Uterus (tissue), 4 donors: ENCODE measurements around the gene PRODH2. TPM values are rescaled to one million over a fixed set of nuclear protein-coding genes. Genes with fewer than 3 reads are reported as not detected.

Experiments used
- DNase-seq, 2 donors: peaks; one replicate each; pipeline ENCODE4 v3.0.0-alpha.2; 2019 to 2020
- H3K27ac ChIP-seq, 2 donors: fragments of 200-600 bp; sonication (generic); 1 replicate in 1 of 2; 2 replicates in 1 of 2; pipeline ENCODE4 v1.5.1; 2016 to 2018
- H3K27me3 ChIP-seq, 2 donors: fragments of 200-600 bp; sonication (generic); one replicate each; pipeline ENCODE4 v1.5.1; 2018 to 2019; ENCODE audit warnings: control low read depth in 1 of 2
- H3K36me3 ChIP-seq, 2 donors: fragments of 200-600 bp; sonication (generic); one replicate each; pipeline ENCODE4 v1.5.1; 2019; ENCODE audit warnings: control low read depth in 1 of 2
- H3K4me1 ChIP-seq, 2 donors: fragments of 200-600 bp; sonication (generic); one replicate each; pipeline ENCODE4 v1.5.1; 2018 to 2019; ENCODE audit warnings: control low read depth in 1 of 2
- H3K4me3 ChIP-seq, 2 donors: fragments of 200-600 bp; sonication (generic); 1 replicate in 1 of 2; 2 replicates in 1 of 2; pipeline ENCODE4 v1.5.1; 2018 to 2019; ENCODE audit warnings: mild to moderate bottlenecking in 1 of 2
- H3K9me3 ChIP-seq, 2 donors: fragments of 200-600 bp; sonication (generic); one replicate each; pipeline ENCODE4 v1.5.1; 2019; ENCODE audit warnings: control low read depth in 1 of 2
- CTCF ChIP-seq, 4 experiments: fragments of 200-600 bp in 2 of 4; fragments of 450-650 bp in 2 of 4; sonication (generic) in 2 of 4; IDR thresholded peaks; one replicate each; pipeline ENCODE4 v1.5.1; 2016 to 2019; ENCODE audit warnings: antibody characterized with exemption in 4 of 4, mild to moderate bottlenecking in 2 of 4, moderate library complexity in 1 of 4
- POLR2A ChIP-seq, 2 donors: fragments of 450-650 bp; IDR thresholded peaks; one replicate each; pipeline ENCODE4 v1.6.1; 2016; ENCODE audit warnings: antibody characterized with exemption in 2 of 2, mild to moderate bottlenecking in 1 of 2, moderate library complexity in 1 of 2
- intact Hi-C: fragments of 100-400 bp; cut with DNase I; formaldehyde crosslinking; loops from one replicate; pipeline ENCODE4 v1.15.1; 2023; ENCODE audit warnings: low total_unique reads
- total RNA-seq, 4 donors: library from RNA; depleted of rRNA in 3 of 4; stranded (reverse); fragments of >200 nt in 3 of 4; gene quantifications; one replicate each; pipeline versions ENCODE4 v1.1.0 to v1.2.4, GENCODE V29; 2014 to 2023
- donor health status: DM: yes; HTN: yes; CAD: no.

PRODH2 gene
- total RNA-seq, 4 donors from 2014 or later, result not detected

- intact Hi-C loops, result no loop called here
- H3K4me1 ChIP-seq, result peaks cover 0 to 6% of the 10 kb centered on the region in 2 donors
- H3K4me3 ChIP-seq, result peak overlapping the region; percentile 40 to 93
- H3K9me3 ChIP-seq, result no peaks in the 10 kb centered on the region
- H3K27ac ChIP-seq, result peak overlapping the region; percentile 15 to 75
- no peaks in the 10 kb centered on the region for H3K27me3 ChIP-seq
- no peak for DNase-seq
- no peak for TF ChIP-seq CTCF (IDR thresholded peaks at IDR 0.05)
- no peak for TF ChIP-seq POLR2A (IDR thresholded peaks at IDR 0.05)
- H3K36me3 ChIP-seq, result no peaks in the 10 kb centered on the region
Observed at GRCh38 chr19:35776102-35776788, 36.4 kb downstream of the PRODH2 start.

GRCh38 chr19:35775298-35776101 is 37.1 kb downstream of the PRODH2 start, which contains the start of gene ARHGAP33:
ARHGAP33 (plus strand) TSS chr19:35775564; CDS start chr19:35775659, 95 bp downstream.
- H3K27me3 ChIP-seq, result no peaks in the 10 kb centered on the region
- TF ChIP-seq CTCF (IDR thresholded peaks at IDR 0.05) (peak in 1 of 4 experiments; percentile 9), POLR2A (IDR thresholded peaks at IDR 0.05) (peak in 1 of 2 donors; percentile 48)
- H3K9me3 ChIP-seq, result no peaks in the 10 kb centered on the region
- H3K27ac ChIP-seq, result peak within 1 kb of the TSS; percentile 15 to 75
- peaks cover 0 to 6% of the 10 kb centered on the region in 2 donors for H3K4me1 ChIP-seq
- no peaks in the 10 kb centered on the region for H3K36me3 ChIP-seq
- peak within 1 kb of the TSS; percentile 40 to 93 for H3K4me3 ChIP-seq
- intact Hi-C loops, result no loop called here
- peak; percentile 99 to 100 for DNase-seq

- DNase-seq, result no peak
- intact Hi-C loops, result no loop called here
- H3K36me3 ChIP-seq, result no peaks in the 10 kb centered on the region
- no peaks in the 10 kb centered on the region for H3K27me3 ChIP-seq
- H3K27ac ChIP-seq, result no peak overlapping the region
- peaks cover 0 to 6% of the 10 kb centered on the region in 2 donors for H3K4me1 ChIP-seq
- no peak for TF ChIP-seq CTCF (IDR thresholded peaks at IDR 0.05)
- TF ChIP-seq POLR2A (IDR thresholded peaks at IDR 0.05), result no peak
- peak overlapping the region; percentile 40 to 93 for H3K4me3 ChIP-seq
- no peaks in the 10 kb centered on the region for H3K9me3 ChIP-seq
Observed at GRCh38 chr19:35775046-35775297, 37.7 kb downstream of the PRODH2 start.

GRCh38 chr19:35774274-35775045 is 38.2 kb downstream of the PRODH2 start:
- Histone ChIP-seq H3K9me3 (no peaks in the 10 kb centered on the region), H3K27ac (no peak overlapping the region), H3K27me3 (no peaks in the 10 kb centered on the region), H3K36me3 (no peaks in the 10 kb centered on the region), H3K4me1 (peaks cover 0 to 6% of the 10 kb centered on the region in 2 donors), H3K4me3 (peak overlapping the region; percentile 40 to 93)
- intact Hi-C loops, result no loop called here
- DNase-seq, result no peak
- no peak for TF ChIP-seq CTCF (IDR thresholded peaks at IDR 0.05)
- TF ChIP-seq POLR2A (IDR thresholded peaks at IDR 0.05), result no peak
